HL-60 (cell line): ENCODE results near the gene MEIS1.

Source experiments
- DNase-seq, 2 experiments: peaks; one replicate each; pipeline ENCODE4 v3.0.0-alpha.2; 2010 to 2020; ENCODE audit warnings: low read depth in 1 of 2, low spot score in 1 of 2
- H3K27ac ChIP-seq: fragments of 250-450 bp; sonication (Bioruptor Pico); replicated peaks from 2 replicates; pipeline ENCODE4 v1.5.1; 2020; ENCODE audit warnings: mild to moderate bottlenecking, moderate library complexity
- H3K27me3 ChIP-seq: fragments of 250-450 bp; sonication (Bioruptor Pico); 2 replicates; pipeline ENCODE4 v1.5.1; 2021; ENCODE audit warnings: mild to moderate bottlenecking, moderate library complexity; ENCODE audit not compliant: insufficient read depth, poor library complexity, severe bottlenecking
- H3K4me3 ChIP-seq: replicated peaks from 2 replicates; pipeline ENCODE4 v1.5.1; 2011; ENCODE audit warnings: mild to moderate bottlenecking, control low read depth, low read length; ENCODE audit not compliant: insufficient read depth
- GABPA ChIP-seq: IDR thresholded peaks from 2 replicates; pipeline ENCODE4 v1.6.1; 2012; ENCODE audit warnings: low read depth
- POLR2AphosphoS5 ChIP-seq: IDR thresholded peaks from 2 replicates; pipeline ENCODE4 v1.6.1; 2012; ENCODE audit warnings: low read depth
- SPI1 ChIP-seq: IDR thresholded peaks from 2 replicates; pipeline ENCODE4 v1.6.1; 2012; ENCODE audit warnings: low read depth, mild to moderate bottlenecking, borderline replicate concordance
- TF ChIP-seq, protein P1 (sequence below): IDR thresholded peaks from one replicate; pipeline ENCODE4 v1.5.1; 2011; ENCODE audit warnings: low read length, control low read depth, inconsistent platforms; ENCODE audit not compliant: insufficient read depth
- TF ChIP-seq, protein P2 (sequence below): IDR thresholded peaks from 2 replicates; pipeline ENCODE4 v1.6.1; 2012; ENCODE audit warnings: low read depth; ENCODE audit not compliant: insufficient replicate concordance

MEIS1 gene

DNA sequence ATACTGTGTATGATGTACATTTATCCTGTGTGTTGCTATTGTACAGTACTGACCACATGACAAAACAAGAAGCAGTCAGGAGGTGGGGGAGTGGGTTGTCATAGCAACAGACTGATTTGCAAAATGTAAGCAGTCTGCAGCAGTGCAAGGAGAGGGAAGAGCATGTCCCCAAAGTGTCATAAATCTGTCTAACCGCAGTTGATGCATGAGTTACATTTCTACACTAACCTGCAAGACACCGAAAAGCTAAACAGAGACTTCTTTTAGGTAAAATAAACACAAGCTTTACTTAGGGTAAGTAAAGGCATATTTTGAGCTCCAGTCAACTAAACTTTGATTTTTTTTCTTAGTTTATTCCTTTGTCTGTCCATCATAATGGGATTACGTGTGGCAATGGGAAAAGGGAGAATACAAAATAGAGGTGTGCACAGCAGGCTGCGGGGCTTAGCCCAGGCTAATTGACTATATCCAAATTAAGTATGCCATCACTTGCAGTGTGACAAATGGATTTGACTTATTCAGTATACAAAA lies 134.5 kb downstream of the MEIS1 start:
- Histone ChIP-seq H3K4me3 (no peak overlapping the region), H3K27ac (no peak overlapping the region), H3K27me3 (peaks cover 18% of the 10 kb centered on the region)
- TF ChIP-seq, protein P1, sequence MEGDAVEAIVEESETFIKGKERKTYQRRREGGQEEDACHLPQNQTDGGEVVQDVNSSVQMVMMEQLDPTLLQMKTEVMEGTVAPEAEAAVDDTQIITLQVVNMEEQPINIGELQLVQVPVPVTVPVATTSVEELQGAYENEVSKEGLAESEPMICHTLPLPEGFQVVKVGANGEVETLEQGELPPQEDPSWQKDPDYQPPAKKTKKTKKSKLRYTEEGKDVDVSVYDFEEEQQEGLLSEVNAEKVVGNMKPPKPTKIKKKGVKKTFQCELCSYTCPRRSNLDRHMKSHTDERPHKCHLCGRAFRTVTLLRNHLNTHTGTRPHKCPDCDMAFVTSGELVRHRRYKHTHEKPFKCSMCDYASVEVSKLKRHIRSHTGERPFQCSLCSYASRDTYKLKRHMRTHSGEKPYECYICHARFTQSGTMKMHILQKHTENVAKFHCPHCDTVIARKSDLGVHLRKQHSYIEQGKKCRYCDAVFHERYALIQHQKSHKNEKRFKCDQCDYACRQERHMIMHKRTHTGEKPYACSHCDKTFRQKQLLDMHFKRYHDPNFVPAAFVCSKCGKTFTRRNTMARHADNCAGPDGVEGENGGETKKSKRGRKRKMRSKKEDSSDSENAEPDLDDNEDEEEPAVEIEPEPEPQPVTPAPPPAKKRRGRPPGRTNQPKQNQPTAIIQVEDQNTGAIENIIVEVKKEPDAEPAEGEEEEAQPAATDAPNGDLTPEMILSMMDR: no peak
- TF ChIP-seq GABPA: no peak
- DNase-seq: no peak

DNA sequence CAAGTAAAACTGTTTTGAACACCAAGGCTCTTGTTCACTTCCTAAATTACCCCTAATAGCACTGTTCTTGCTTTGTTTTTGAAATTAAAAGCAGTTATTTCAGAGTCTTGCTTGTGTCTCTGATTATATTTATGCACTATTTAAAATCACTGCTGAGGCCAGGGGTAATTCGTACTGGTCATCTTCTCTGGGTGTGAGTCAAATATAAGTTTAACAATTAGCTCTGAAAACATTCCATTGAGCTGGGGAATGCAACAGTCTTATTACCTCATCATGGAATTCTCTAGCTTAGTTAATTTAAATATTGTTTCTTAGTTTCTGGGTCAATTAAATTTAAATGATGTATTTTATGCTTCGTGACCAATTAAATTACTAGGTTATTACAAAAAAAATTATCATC lies 135.0 kb downstream of the MEIS1 start:
- H3K4me3 ChIP-seq: no peak overlapping the region
- H3K27ac ChIP-seq: no peak overlapping the region
- TF ChIP-seq POLR2AphosphoS5 (no peak), SPI1 (no peak), GABPA (no peak)
- TF ChIP-seq, protein P1: no peak
- TF ChIP-seq, protein P2, sequence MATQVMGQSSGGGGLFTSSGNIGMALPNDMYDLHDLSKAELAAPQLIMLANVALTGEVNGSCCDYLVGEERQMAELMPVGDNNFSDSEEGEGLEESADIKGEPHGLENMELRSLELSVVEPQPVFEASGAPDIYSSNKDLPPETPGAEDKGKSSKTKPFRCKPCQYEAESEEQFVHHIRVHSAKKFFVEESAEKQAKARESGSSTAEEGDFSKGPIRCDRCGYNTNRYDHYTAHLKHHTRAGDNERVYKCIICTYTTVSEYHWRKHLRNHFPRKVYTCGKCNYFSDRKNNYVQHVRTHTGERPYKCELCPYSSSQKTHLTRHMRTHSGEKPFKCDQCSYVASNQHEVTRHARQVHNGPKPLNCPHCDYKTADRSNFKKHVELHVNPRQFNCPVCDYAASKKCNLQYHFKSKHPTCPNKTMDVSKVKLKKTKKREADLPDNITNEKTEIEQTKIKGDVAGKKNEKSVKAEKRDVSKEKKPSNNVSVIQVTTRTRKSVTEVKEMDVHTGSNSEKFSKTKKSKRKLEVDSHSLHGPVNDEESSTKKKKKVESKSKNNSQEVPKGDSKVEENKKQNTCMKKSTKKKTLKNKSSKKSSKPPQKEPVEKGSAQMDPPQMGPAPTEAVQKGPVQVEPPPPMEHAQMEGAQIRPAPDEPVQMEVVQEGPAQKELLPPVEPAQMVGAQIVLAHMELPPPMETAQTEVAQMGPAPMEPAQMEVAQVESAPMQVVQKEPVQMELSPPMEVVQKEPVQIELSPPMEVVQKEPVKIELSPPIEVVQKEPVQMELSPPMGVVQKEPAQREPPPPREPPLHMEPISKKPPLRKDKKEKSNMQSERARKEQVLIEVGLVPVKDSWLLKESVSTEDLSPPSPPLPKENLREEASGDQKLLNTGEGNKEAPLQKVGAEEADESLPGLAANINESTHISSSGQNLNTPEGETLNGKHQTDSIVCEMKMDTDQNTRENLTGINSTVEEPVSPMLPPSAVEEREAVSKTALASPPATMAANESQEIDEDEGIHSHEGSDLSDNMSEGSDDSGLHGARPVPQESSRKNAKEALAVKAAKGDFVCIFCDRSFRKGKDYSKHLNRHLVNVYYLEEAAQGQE: no peak
- no peak for DNase-seq
- peaks cover 21% of the 10 kb centered on the region for H3K27me3 ChIP-seq

DNA sequence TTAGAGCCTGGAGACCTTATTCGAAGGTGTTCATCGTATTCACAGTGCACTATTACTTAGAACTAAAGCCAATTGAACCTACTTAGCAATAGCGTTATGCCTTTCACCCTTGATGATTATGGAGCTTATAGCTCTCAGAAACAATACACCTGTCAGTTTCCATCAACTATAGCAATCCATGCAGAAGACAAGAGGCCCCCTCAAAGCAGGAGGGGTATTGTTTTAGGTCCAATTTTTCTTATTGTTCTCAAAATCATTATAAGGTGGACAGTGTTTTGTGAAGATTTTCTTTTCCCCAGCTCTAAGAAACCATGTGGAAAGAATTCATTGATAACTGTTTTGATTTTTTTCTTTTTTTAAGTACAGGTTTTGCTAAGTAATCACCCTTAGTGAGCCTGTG lies 135.5 kb downstream of the MEIS1 start:
- Histone ChIP-seq H3K27me3 (peaks cover 26% of the 10 kb centered on the region), H3K4me3 (no peak overlapping the region), H3K27ac (no peak overlapping the region)
- TF ChIP-seq GABPA (no peak), POLR2AphosphoS5 (no peak), SPI1 (no peak)
- TF ChIP-seq, protein P1: no peak
- TF ChIP-seq, protein P2: no peak
- DNase-seq: no peak

DNA sequence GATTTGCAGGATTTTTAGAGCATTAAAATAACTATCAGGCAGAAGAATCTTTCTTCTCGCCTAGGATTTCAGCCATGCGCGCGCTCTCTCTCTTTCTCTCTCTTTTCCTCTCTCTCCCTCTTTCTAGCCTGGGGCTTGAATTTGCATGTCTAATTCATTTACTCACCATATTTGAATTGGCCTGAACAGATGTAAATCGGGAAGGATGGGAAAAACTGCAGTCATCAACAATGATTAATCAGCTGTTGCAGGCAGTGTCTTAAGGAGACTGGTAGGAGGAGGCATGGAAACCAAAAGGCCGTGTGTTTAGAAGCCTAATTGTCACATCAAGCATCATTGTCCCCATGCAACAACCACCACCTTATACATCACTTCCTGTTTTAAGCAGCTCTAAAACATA lies 137.0 kb downstream of the MEIS1 start:
- TF ChIP-seq, protein P1: no peak
- TF ChIP-seq GABPA: no peak
- no peak for TF ChIP-seq POLR2AphosphoS5
- TF ChIP-seq SPI1: no peak
- TF ChIP-seq, protein P2: no peak

More for the DNA sequence above, 137.0 kb downstream of the MEIS1 start:
- peaks cover 39% of the 10 kb centered on the region for H3K27me3 ChIP-seq
- H3K4me3 ChIP-seq: no peak overlapping the region
- DNase-seq: no peak
- no peak overlapping the region for H3K27ac ChIP-seq
